Amygdala (tissue), 56 donors: ENCODE measurements around the gene OR2K2.
"Not testable (repeated sequence)": the region's sequence is repeated elsewhere in the genome, so short reads cannot be mapped to it uniquely, and the experiment has no call there.

Experiments used
- DNase-seq, 56 donors: peaks; one replicate each; lab custom pipeline; 2025; lab: John Stamatoyannopoulos, UW

OR2K2 gene

DNA sequence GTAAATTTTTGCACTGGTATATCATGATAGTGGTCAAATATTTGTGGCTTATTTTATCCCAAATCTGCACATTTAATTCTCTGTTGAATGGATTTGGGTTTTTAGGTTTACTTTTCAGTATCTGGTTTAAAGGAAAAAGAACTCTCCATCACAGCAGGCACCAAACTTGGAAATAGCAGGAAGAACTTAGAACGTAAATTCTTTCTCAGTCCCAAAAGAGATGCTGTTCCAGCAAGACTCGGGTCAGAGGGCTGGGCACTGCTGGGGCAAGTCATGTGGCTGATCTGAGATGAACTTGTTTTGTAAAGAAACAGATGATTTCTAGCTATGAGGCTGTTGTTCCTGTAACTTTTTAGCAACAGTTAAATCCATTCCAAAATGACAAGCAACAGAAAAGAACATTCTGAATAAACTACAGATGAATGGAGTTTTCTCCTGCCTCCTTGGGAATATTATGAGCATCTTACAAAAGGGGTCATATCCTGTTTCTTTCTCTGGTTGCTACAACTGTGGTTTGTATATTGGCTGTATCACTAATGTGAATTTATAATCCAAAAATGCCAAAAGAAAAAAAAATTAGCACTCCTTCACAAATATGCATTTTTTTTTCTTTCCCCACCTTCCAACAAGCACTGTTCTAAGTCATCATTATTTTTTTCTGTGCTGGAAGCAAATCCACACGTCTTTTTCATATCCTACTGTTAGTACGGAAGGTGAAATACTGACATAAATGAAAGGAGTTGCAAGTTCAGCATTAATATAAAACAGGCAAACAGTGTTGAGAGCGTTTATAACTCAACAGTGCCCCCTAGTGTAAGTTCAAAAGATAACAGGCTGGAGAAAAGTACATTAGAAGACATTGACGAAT, 31.1 kb downstream of the OR2K2 start:
- DNase-seq = peak in 31 of 56 donors; percentile 3 to 64 (median 18)

DNA sequence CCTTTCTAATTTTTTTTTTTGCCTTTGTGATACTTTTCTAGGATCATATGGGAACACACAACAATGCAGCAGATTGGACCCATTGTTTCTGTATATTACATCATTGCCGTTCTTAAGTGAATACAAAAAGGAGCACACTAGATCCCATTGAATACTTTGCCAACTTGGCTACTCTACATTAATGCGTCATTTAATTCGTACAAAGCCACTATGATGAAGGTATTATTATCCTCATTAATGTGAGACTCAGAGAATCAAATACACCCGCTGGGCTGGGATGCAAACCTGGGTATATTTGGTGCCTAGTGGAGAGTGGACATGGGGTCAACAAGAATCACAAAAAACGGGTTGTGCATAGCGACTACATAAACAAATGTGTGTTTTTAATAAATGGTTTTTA, 31.9 kb downstream of the OR2K2 start:
- peak in 8 of 56 donors; percentile 7 to 72 (median 16) for DNase-seq

DNA sequence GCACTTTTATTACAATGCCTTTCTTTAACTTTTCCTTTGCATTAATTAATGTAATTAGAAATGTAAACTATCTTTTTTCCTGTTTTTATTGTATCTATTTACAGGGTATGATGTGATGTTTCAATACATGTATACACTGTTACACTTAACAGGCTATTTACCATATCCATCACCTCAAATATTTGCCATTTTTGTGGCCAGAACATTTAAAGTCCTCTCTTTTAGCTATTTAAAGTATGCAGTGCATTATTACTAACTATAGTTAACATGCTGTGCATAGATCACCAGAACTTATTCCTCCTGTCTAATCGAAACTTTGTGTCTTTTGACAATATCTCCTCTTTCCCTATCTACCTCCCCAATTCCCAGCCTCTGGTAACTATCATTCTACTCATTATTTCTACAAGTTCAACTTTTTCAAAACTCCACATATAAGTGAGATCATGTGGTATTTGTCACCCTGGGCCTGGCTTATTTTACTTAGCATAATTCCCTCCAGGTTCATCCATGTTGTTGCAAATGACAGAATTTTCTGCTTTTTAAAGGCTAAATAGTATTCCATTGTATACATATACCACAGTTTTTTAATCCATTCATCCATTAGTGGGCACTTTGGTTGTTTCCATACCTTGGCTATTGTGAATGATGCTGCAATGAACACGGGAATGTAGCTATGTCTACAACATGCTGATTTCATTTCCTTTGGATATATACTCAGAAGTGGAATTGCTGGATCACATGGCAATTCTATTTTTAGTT, 32.8 kb downstream of the OR2K2 start:
- DNase-seq = no peak

DNA sequence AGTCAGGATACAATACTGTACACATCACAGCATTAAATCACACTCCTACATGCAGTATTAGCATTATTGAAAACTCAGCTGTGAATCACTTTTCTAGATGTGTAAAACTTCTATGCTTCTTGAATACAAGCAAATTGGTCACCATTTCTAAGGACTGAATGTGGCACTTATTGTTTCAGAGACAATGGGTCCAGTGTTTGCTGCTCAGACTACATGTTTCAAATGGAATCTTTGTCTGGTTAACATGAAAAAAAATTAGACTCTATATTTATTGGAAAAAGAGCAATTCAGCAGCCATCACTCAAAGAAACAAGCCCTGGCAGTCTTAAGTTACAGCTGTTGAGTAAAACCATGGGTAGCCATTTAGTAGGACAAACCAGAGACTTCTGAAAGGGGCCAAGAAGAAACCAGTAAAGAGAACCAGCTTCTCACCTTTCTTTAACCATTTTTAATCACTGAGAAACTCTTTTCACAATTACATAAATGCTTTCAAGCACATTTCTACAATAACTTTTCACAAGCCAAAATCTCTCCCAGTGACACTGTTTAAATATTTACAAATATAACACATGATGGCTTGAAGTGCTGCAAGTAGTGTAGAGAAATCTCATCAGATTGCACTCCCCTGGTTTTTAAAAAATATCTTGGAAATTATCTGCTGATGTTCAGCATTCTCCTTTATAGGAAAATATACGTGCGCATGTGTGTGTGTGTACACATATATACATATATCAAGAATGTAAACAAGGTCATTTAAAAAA, 35.2 kb downstream of the OR2K2 start:
- peak in 11 of 56 donors; percentile 3 to 73 (median 31) for DNase-seq

DNA sequence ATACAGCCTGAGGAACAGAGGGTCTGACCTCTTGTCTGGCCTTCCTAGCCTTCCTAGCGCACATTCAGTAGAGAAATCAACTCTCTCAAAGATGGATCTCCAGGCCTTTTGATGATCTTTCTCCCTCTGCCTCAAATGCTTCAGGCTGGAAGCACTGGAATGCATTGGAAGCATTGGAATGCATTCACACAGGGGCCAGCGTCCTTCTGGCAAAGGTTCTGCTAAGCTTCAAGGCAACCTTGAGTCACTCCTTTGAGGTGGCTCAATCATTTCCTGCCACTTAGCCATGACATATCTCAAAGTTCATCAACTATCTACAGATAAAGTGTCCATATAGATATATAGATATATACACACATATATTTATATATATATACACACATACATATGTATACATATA, 42.9 kb downstream of the OR2K2 start:
- DNase-seq = no peak

DNA sequence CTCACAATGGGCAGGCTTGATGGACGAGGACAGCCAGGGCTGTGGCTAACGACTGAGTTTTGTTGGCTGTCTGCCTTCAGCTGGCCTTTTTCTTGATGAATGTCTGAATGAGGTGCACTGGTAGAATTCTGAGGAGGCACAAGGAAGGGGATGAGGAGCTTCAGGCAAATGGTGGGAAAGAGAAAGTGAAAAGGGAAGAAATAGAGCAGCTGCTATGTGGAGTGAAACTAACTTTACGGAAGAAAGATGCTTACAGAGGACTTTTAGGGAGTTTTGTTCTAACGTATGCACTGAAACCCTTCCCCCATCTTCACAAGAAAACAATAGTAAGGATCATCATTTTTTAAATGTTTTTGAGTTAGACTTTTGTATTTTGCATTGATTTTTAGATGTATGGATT, 45.3 kb downstream of the OR2K2 start:
- no peak for DNase-seq

DNA sequence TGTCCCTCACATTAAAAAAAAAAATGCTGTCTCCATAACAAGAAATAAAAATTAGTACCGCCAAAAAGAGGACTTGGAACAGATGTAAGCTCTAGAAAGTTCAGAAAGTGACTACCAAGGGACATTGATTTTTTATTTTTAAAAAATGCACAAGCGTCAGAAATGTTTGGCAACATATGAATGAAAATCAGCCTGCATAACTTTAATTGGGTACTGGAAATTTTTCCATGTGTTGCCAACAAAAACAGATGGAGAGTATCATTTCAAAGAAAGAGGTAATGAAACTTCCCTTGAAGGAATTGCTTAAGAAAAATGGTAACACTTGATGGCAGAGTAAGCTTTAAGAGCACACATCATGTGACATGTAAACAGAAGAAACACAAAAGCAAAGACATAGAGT, 47.2 kb downstream of the OR2K2 start:
- no peak for DNase-seq

DNA sequence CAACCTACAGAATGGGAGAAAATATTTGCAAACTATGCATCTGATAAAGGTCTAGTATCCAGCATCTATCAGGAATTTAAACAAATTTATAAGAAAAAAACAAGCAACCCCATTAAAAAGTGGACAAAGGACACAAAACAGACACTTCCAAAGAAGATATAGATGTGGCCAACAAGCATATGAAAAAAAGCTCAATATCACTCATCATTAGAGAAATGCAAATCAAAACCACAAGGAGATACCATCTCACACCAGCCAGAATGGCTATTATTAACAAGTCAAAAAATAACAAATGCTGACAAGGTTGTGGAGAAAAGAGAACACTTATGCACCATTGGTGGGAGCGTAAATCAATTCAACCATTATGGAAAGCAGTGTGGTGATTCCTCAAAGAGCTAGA, 49.2 kb downstream of the OR2K2 start:
- DNase-seq = not testable (repeated sequence)
